Transverse colon (tissue), 4 donors: ENCODE data around the gene RNU1-2.
"Not testable (repeated sequence)": the region's sequence is repeated elsewhere in the genome, so short reads cannot be mapped to it uniquely, and the experiment has no call there.

Source experiments
- CTCF ChIP-seq, 5 experiments: fragments of 200-600 bp in 3 of 5; fragments of 450-650 bp in 2 of 5; sonication (generic) in 3 of 5; IDR thresholded peaks; 1 replicate in 2 of 5; 2 replicates in 3 of 5; pipeline ENCODE4 v1.5.1; 2016 to 2017; ENCODE audit warnings: antibody characterized with exemption in 5 of 5, inconsistent platforms in 3 of 5, mild to moderate bottlenecking in 2 of 5, moderate library complexity in 1 of 5
- POLR2AphosphoS5 ChIP-seq, 3 donors: sonication (generic); formaldehyde crosslinking; IDR thresholded peaks; one replicate each; pipeline ENCODE4 v1.6.1; 2016; ENCODE audit warnings: antibody characterized with exemption in 3 of 3

GRCh38 chr1:16856201-16856600, 39.6 kb upstream of the RNU1-2 start:
- TF ChIP-seq CTCF, POLR2AphosphoS5 (IDR thresholded peaks at IDR 0.05): not testable (repeated sequence)
